HG03439 (cell line): ENCODE measurements around the gene CAPG.
"Not testable (repeated sequence)": the region's sequence is repeated elsewhere in the genome, so short reads cannot be mapped to it uniquely, and the experiment has no call there.

Experiments used
- ATAC-seq: cut with Tn5 transposase; IDR thresholded peaks from one replicate; pipeline ENCODE4 v1.9.1; 2021; ENCODE audit warnings: mild to moderate bottlenecking, moderate library complexity; ENCODE audit not compliant: unreplicated experiment

CAPG gene

DNA sequence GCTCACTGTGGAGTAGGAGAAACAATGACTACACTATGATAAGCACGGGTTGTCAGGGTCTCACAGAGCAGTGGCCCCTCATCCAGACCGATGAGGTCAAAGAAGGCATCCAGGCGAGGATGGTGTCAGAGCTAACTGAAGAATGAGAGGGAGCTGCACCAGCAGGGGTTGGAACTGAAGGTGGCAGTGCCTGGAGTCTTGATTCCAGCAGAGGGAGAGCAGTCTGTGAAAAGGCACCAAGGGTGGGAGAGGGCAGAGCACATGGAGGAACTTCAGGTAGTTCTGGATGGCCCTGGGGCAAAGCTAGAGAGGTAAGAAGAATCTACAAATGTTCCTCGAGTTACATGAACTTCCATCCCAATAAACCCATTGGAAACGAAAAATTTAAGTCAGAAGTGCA lies 43.0 kb downstream of the CAPG start:
- ATAC-seq = no peak

DNA sequence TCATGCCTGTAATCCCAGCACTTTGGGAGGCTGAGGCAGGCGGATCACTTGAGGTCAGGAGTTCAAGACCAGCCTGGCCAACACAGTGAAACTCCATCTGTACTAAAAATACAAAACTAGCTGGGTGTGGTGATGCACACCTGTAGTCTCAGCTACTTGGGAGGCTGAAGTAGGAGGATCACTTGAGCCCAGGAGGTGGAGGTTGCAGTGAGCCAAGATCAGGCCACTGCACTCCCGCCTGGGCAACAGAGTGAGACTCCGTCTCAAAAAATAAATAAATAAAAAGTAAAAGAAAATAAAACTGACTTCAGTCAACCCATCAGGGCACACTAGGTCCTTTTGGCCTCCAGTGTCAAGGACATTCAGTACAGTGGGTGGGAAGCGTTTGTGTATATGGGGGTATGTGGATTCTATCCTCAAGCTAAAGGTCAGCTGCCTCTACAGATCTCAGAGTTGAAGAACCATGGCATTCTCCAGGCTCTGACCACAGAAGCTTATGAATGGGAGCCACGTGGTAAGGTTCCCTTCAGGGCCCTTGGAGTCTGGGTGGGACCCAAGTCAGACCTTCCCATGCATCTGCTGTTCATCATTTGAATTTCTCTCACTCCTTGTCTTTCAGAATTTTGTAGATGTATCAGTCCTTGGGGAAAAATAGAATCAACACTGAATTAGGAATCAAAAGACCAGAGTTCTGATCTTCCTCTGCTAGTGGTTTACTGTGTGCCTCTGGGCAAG lies 47.3 kb downstream of the CAPG start:
- not testable (repeated sequence) for ATAC-seq

DNA sequence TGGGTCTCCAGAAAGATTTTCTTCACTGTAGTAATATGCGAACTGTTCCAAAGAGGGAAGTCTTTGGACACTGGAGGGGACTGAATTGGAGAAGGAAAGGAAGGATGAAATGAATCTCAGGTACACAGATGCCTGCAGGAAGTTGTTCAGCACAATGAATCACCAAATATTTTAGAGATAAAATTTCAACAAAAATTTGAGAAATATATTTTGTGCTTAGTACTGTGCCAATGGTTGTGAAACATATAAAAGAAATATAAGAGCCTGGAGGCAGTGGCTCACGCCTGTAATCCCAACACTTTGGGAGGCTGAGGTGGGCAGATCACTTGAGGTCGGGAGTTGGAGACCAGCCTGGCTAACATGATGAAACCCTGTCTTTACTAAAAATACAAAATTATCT lies 52.4 kb downstream of the CAPG start:
- ATAC-seq = no peak

DNA sequence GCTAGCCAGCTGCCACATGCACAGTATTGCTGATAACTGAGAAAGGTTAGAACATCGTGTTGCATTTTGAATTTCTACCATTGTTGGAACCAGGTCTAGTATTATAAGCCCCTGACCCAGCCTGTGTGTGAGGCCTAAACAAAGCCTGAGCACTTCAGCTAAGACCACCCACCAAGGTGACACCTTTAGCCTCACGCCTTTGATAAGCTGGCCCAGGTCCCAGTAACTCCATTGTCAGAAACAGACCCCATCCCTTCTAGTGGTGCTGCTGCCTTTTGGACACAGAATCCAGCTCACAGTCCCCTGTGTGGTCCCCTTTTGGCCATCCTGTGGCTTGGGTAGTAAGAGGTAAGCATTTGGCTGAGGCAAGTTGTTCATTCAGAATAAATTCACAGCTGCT lies 54.0 kb downstream of the CAPG start:
- no peak for ATAC-seq

DNA sequence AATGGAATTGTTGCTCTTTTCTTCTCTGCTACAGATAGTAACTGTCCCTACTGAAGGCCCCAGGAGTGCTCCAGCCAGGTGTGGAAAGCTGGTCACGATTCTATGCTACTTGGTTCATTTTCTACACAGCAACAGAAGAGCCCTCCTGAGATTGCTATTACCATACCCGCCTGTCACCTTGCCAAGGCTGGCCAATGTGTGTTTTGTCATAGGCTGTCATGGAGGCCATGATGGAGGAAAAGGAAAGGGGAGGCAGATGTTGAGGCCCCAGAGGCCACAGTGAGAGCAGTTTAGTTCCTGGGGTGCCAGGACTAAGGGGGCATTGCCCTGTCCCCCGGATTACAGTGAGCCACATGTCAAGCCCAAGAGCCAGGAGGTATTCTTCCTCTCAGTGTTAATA lies 54.6 kb downstream of the CAPG start:
- ATAC-seq = no peak

DNA sequence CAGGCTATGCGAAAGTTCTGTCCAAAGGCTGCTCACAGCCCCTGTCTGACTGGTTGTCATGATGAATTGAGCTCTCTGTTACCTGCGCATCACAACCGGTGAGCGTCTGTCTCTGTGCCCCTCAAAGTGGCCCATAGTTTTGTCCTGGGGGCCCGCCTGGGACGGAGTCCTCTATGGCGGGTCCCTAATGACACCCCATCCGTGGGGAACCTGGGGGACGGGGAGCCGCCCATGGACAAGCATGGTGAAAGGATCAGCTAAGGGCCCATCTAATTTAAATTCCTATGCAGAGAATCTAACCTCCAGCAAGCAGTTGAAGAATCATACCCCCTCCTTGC lies 55.1 kb downstream of the CAPG start:
- peak; percentile 8 for ATAC-seq

DNA sequence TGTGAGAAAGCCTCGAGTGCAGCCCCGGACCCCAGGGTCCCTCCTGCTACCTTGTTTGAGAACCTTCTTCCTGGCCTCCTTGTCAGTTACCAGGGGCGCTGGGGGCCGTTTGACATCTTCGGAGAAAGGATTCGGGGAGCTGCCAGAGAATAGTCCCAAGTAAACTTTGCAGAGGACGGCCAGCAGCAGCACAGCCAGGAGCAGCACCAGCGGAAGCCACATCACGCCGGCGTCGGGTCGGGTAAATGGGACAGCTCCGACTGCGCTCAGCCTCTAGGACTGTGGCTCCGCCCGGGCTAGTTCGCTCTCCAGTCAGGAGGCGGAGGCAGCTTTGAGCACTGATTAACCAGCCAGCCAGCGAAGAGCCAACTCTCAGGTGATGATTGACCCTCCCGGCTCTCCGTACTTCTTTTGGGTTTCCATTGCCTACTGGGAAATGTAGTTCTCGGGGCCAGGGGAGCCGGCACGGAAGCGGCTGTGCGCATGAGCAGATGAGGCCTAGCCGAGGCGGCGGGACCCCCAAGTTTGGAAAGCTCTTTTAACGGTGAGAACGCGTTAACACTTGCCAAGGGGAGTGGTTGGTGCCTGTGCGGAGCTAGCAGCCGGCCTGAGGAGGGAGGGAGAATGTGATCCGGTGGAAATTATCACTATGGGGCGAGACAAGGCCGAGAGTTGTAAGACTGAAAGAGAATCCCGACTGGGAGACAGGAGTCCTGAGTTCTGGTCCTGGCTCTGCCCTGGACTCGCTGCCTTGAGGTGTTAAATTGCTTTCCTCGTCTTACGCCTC lies 55.7 kb downstream of the CAPG start, which contains the start of the genes ELMOD3 and RETSAT:
Gene ELMOD3, plus strand, starts transcription at position 484 of the 787 bp plus-strand sequence. CDS start 2,430 bp downstream, outside the sequence.
Gene RETSAT, minus strand, starts transcription at position 243 of the 787 bp plus-strand sequence. Its CDS starts 21 bp downstream, at position 222.
- ATAC-seq = peak; percentile 98

DNA sequence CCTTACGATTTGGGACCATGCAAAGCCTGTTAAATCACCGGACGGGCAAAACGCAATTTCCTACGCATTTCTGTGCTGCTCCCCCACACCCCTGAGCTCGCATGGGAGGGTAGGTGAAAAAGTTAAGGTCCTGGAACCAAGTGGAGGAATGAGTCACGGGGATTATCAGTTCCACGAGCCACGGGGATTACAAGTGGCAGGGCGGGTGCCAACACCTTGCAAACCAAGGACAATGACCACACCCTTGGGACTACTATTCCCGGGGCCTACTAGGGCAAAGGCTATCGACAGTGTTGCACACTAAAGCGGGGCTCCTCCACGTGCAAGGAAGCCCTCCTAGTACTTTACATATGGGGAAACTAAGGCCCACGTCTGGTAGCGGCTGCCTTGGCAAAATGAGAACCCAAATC lies 56.3 kb downstream of the CAPG start:
- ATAC-seq = peak; percentile 17

DNA sequence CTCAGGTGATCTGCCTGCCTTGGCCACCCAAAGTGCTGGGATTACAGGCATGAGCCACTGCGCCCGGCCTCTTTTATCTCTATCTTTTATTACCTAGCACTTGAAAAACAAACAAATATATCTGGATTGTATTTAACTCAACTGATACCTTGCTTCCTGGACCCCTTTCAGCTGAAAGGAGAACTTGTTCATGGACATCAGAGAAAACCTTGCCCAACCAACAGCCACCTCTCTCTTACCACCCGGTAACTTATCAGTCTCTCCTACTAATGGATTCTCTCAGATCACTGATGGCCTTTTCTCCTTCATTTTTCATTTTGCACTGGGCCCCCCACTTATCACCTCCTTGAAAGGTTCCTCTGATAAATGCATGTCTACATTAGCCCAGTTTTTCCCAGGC lies 62.6 kb downstream of the CAPG start:
- no peak for ATAC-seq
